GM12892 (cell line): ENCODE data around the gene HIPK1. TPM values are rescaled to one million over a fixed set of nuclear protein-coding genes. Genes with fewer than 3 reads are reported as not detected.

ENCODE experiments used
- DNase-seq: peaks from one replicate; pipeline ENCODE4 v3.0.0; 2011; ENCODE audit not compliant: insufficient read length
- FAIRE-seq: peaks from 2 replicates; lab custom pipeline; 2011; peaks lifted over from hg19 to GRCh38; lab: Jason Lieb, UNC
- POLR2A ChIP-seq: IDR thresholded peaks from 2 replicates; pipeline ENCODE4 v1.6.1; 2011; ENCODE audit warnings: low read depth, low read length, control low read depth
- POLR2AphosphoS5 ChIP-seq: IDR thresholded peaks from 2 replicates; pipeline ENCODE4 v1.6.1; 2011; ENCODE audit warnings: low read depth, low read length, control low read depth
- TAF1 ChIP-seq: IDR thresholded peaks from 2 replicates; pipeline ENCODE4 v1.6.1; 2011; ENCODE audit warnings: low read depth, mild to moderate bottlenecking, control low read depth, low read length, borderline replicate concordance
- polyA plus RNA-seq: library from polyadenylated mRNA; unstranded; fragments of >200 nt; gene quantifications from one replicate; pipeline ENCODE4 v1.2.1, GENCODE V29; 2012; ENCODE audit warnings: missing spikeins, inconsistent platforms; ENCODE audit not compliant: missing spikeins

The HIPK1 gene
- polyA plus RNA-seq, result 10.5 TPM

DNA sequence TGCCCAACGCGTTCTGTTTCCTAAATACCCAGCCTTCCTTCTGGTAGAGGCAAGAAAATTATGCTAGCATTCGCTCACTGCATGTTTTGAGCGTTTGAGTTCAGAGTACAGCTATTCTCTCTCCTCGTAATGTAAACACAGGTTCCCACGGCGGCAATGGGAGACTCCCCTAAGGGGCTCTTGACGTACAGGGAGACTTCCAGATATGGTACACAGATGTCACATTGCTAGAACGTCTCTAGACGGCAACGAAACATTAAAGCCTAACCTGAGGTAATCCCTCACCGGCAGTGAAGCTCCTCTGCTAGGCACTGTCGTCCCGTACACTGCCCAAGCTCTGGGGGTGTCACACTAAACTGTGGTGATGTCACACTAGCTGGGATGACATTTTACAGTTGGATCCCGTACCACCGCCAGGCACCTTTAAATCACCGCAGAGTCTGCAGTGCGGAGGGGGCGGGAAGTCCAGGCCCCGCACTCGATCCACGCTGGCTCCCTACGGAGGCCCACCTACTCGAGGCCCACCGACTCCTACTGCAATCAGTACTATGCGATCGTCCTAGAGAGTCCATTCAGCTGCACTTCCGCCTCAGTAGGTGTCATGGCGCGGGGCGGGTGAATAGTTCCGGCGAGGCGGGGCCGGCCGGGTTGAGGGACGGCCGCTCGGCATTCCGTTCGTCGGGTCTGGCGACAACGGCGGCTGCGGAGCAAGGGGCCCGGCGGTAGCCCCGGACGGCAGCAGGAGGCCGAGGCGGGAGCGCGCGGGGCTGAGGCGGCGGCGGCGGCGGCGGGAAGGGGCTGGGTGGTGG lies at the start of gene HIPK1:
Gene HIPK1, plus strand, starts transcription at position 384 of the 809 bp plus-strand sequence.
- peak; percentile 88 for FAIRE-seq

DNA sequence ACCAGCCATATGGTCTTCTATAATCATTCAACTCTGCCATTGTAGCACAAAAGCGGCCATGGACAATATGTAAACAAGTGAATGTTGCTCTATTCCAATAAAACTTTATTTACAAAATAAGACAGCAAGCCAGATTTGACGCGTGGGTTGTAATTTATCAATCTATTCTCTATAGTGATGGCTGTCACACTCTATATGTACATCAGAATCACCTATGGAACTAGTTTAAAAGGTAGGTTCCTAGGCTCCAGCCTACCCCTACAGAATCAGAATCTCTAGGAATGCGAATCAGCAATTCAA lies 49.4 kb upstream of the HIPK1 start:
- DNase-seq (no peak), FAIRE-seq (no peak)
- TF ChIP-seq POLR2AphosphoS5 (no peak), POLR2A (no peak), TAF1 (no peak)

More for the DNA sequence above, at the start of gene HIPK1:
- DNase-seq, result peak; percentile 68
- peak; percentile 80 for TF ChIP-seq POLR2AphosphoS5
- TF ChIP-seq TAF1, result peak; percentile 59; the same call in 1 of the 2 replicates
- TF ChIP-seq POLR2A, result peak; percentile 79

DNA sequence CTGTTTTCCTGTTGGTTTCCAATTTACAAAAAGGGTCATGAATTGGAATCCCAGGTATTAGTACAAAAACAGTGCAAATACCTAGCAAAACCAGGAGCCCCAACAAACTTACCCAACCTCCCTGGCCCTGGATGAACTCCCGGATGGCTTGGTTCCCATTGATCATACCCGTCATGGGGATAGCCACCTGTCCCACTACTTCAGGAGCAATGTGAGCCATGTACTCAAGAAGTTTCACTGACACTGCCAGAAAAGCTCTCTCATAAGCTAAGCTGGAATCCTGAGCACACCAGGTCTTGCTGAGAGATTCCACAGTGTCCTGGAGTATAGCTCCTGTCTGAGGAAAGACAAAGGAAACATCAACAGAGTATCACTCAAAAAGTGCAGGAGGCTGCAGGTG lies 47.5 kb upstream of the HIPK1 start:
- FAIRE-seq, result no peak
- DNase-seq, result no peak
- TF ChIP-seq POLR2A (no peak), POLR2AphosphoS5 (no peak), TAF1 (no peak)

DNA sequence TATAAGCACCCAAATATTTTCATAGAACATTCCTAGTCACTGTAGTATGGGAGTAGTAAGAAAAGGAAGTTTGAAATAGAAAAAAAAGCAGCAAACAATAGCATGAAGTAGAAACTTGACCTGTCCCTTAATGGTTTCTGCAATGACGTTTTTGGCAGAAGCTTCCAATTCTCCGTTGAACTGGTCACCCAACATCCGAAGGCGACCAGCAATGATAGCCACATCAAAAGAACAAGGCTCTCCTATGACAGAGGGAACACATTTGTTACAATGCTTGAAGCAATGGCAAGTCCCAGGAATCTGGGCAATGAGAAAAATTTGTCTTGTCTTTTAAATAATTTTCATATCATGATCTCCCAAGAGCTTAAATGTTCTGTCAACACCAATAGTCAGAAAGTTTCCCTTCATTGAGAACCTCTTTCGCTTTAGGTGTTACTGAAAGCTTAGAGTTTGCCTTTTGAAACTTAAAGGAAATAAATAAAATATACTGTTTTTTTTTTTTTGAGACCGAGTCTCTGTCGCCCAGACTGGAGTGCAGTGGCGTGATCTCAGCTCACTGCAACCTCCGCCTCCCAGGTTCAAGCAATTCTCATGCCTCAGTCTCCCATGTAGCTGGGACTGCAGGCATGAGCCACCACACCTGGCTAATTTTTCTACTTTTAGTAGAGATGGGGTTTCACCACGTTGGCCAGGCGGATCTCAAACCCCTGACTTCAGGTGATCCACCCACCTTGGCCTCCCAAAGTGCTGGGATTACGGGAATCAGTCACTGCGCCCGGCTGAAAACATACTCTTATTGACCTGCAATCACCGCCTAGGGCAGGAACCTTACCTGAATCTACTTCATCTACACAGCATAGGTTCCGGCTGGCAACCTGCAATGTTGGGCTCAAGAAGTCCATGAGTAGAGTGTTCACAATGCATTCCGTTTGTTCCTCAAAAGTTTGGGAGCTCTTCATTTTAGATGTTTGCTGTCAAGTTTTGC lies 42.4 kb upstream of the HIPK1 start:
- no peak for FAIRE-seq
- TF ChIP-seq TAF1, result no peak
- no peak for TF ChIP-seq POLR2A
- no peak for TF ChIP-seq POLR2AphosphoS5
- no peak for DNase-seq

DNA sequence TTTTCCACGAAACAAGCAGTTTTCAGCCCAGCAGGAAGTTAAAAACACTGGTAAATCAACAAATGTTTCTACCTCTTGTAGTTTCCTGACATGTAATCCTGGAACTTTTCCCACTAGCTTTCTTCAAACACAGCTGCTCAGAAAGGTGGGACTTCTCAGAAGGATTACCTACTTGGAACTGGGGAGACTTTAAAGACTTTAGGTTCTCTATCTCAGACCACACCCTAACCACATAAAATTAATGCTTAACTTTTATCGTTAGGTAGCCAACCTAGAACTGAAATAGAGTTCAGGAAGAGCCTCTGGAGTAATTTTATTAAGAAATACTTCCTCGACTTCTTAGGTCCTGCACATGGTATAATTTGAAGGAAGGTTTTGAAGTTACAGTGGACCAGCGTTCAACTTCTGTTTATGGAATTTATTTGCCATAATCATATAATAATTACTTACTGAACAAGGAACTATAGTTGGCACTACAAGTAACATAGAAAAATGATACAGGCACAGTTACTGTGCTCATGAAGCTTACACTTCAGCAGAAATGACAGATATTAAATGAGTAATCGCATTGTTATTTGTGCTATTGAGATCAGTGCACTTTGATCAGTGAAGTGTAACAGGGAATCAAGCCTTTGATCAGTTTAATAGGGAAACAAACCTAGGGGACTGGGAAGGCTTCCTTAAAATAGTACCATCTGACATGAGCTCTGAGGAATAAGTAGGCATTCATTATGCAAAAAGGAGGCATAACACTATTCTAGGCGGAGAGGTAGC lies 41.5 kb upstream of the HIPK1 start, which contains the start of gene BCL2L15:
Gene BCL2L15, minus strand, starts transcription at position 180 of the 774 bp plus-strand sequence. CDS start 206 bp downstream, outside the sequence.
- FAIRE-seq (no peak), DNase-seq (no peak)
- no peak for TF ChIP-seq POLR2AphosphoS5
- TF ChIP-seq TAF1, result no peak
- no peak for TF ChIP-seq POLR2A

DNA sequence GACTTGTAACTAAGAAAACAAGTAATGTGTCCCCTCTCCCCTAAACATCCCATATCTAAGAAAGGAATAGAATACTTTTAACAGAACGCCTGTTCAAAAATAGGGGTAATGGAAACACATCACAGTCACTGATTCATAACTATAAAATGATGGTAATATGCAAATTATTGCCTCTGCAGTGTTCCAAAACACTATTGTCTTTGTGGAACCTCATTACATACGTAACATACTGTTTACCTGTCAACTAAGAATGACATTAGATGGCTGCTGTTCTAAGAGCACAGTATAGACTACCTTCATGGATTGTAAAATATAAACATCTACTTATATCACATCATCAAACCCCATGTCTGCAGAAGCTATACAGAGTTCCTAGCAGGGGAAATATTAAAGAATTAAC lies 38.3 kb upstream of the HIPK1 start:
- FAIRE-seq (no peak), DNase-seq (no peak)
- TF ChIP-seq POLR2A, result no peak

DNA sequence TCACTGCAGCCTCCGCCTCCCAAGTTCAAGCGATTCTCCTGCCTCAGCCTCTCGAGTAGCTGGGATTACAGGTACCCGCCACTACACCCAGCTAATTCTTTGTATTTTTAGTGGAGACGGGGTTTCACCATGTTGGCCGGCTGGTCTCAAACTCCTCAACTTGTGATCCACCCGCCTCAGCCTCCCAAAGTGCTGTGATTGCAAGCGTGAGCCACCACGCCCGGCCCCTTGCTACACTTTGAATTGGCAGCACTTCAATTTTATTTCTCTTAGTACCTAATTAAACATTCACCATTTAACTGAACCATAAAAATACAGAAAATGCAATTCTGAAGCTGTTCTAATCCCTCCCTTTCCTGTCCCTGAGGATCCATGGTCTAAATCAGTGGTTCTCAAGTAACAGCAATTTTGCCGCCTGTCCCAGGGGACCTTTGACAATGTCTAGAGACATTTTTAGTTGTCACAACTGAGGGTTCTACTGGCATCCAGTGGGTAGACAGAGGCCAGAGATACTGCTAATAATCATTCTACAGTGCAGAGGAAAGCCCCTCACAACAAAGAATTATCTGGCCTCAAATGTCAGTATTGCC lies 37.4 kb upstream of the HIPK1 start:
- DNase-seq (no peak), FAIRE-seq (no peak)
- TF ChIP-seq POLR2AphosphoS5 (no peak), TAF1 (no peak)

DNA sequence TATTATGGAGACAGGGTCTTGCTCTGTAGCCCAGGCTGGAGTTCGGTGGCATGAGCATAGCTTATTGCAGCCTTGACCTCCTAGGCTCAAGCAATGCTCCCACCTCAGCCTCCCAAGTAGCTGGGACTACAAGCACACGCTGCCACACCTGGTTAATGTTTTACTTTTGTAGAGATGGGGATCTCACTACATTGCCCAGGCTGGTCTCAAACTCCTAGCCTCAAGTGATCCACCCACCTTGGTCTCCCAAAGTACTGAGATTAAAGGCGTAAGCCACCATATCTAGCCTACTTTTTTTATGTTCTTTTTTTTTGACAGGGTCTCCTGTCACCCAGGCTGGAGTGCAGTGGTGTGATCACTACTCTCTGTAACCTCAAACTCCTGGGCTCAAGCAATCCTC lies 35.9 kb upstream of the HIPK1 start:
- DNase-seq (no peak), FAIRE-seq (no peak)
- TF ChIP-seq TAF1 (no peak), POLR2AphosphoS5 (no peak), POLR2A (no peak)

DNA sequence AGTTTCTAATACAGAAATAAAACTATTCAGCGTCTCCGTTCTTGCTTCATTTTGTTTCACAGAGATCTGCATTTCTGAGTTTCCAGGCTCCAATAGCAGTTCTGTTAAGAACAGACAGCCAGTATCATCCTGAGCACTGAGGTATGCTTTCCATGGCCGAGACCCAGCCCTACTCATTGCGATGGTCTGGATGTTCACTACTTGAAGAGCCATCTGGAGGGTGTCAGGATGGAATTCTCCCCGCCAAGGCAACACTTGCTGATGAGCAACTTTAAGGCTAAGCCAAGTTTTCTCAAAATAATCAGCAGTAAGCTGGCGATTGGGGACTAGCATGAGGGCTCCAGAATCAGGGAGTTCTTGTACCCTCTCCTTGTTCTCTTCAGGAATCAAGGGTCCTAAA lies 34.0 kb upstream of the HIPK1 start:
- no peak for FAIRE-seq
- TF ChIP-seq POLR2A (no peak), POLR2AphosphoS5 (no peak)
- no peak for DNase-seq

DNA sequence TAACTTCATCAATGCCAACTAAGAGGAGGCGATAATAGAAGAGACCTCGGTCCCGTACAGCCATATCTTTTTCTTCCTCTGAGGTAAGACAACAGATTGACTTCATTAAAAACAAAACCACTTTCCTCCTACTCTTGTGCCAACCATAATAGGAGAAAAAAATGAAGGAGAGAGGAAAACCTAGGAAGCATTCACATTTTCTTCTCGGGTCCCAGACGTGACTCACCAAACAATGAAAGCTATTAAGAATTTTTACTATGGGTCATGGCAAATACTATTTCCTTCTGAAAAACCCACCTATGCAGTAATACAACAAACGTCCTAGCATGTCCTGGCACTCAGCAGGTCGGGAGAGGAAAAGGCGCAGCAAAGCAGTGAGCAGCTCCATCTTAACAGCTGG lies 33.2 kb upstream of the HIPK1 start:
- FAIRE-seq, result no peak
- TF ChIP-seq POLR2A, result no peak
- TF ChIP-seq POLR2AphosphoS5, result no peak
- TF ChIP-seq TAF1, result no peak
- no peak for DNase-seq
